ENCODE results near the gene DVL1. TPM values are rescaled to one million over a fixed set of nuclear protein-coding genes. Genes with fewer than 3 reads are reported as not detected.

Gene DVL1
- total and polyA plus RNA-seq, 9 of the 15 experiments (the other 6 are each of a cell fraction or from before 2014, with no cell fraction given): 0.62 to 135 (median 24.3) TPM

- BruUV-seq (replicated peaks): no TSS peak
- TF ChIP-seq POLR2G (IDR thresholded peaks at IDR 0.05; ENCODE audit: low read depth, low read length) (peak; percentile 53; the same call in 1 of the 2 replicates), RBFOX2 (IDR thresholded peaks at IDR 0.05; ENCODE audit: low read depth, low read length) (peak; percentile 12; the same call in 1 of the 2 replicates), ARID3A (IDR thresholded peaks at IDR 0.05; ENCODE audit: borderline replicate concordance, low read depth, low read length) (no peak)
- H3K79me2 ChIP-seq (ENCODE audit: control insufficient read depth, insufficient read depth, low read length): peaks cover 2% of the 10 kb centered on the region; the same call in 1 of the 3 replicates
- CTCF ChIA-PET (ENCODE audit: low intra/inter-chr PET ratio): no interaction called here
- intact Hi-C loops (cut with micrococcal nuclease): no loop called here
- no peak overlapping the region for H3K4me3 ChIP-seq
- H2AFZ ChIP-seq (ENCODE audit: low read depth, low read length): no peak overlapping the region
- WGBS (ENCODE audit: insufficient coverage, low coverage, missing lambda C conversion rate): 93% methylated on average over 23 of the region's 26 CpGs
- H3K27ac ChIP-seq (ENCODE audit: extremely low read depth, low read depth, low read length): no peak overlapping the region
- peaks cover 26% of the 10 kb centered on the region; the same call in 1 of the 2 replicates for H4K20me1 ChIP-seq (replicated peaks; ENCODE audit: control insufficient read depth, insufficient read depth, low read length)
- FAIRE-seq (no peak), ATAC-seq (no peak), DNase-seq (ENCODE audit: extremely low read depth in 1 of 4, low spot score in 3 of 4) (no peak)
- peaks cover 2% of the 10 kb centered on the region; the same call in 1 of the 2 replicates for H3K9me3 ChIP-seq (replicated peaks; ENCODE audit: control insufficient read depth, insufficient read depth, low read depth, low read length)
- H3K9me1 ChIP-seq (ENCODE audit: control insufficient read depth, insufficient read depth, low read length): peaks cover 7% of the 10 kb centered on the region
- no peak overlapping the region for H3K4me2 ChIP-seq (ENCODE audit: insufficient read depth, low read length)
- no peak overlapping the region for H3K9ac ChIP-seq (ENCODE audit: insufficient read depth in 1 of 2, low read depth in 2 of 2, low read length in 2 of 2)
- peaks cover 0 to 85% of the 10 kb centered on the region in 2 experiments; a peak in 2 of 5 replicates for H3K4me1 ChIP-seq (replicated peaks in 1 of 2; ENCODE audit: control insufficient read depth in 2 of 2, insufficient read depth in 2 of 2, low read length in 2 of 2)
- H3K36me3 ChIP-seq (ENCODE audit: control insufficient read depth, insufficient read depth, low read length): peaks cover 69% of the 10 kb centered on the region; the same call in 2 of the 3 replicates
- POLR2A ChIA-PET: interaction anchor here (0.6 to 2.1 kb wide), 5 partner anchors 8 to 89 kb away, joined by 3 to 7 read pairs (median 4); no protein-coding TSS in a partner anchor
- in situ Hi-C loops (cut with MboI): no loop called here
- no peaks in the 10 kb centered on the region for H3K27me3 ChIP-seq (ENCODE audit: control insufficient read depth in 2 of 2, insufficient read depth in 2 of 2, low read length in 2 of 2)
Measured at GRCh38 chr1:1336446-1336845, 12.8 kb downstream of the DVL1 start.
